Mesenchymal stem cell (in vitro differentiated cells and primary cell): Measurements from ENCODE around the gene LPP.

Experiments
- DNase-seq: peaks from one replicate; pipeline ENCODE4 v3.0.0-alpha.2; 2013
- H2AFZ ChIP-seq: one replicate; pipeline ENCODE4 v1.6.1; 2013; ENCODE audit warnings: low read depth, mild to moderate bottlenecking, control low read depth, inconsistent platforms, low read length, moderate library complexity
- H2AK5ac ChIP-seq: 2 replicates; pipeline ENCODE4 v1.6.1; 2013; ENCODE audit warnings: low read length, moderate library complexity, mild to moderate bottlenecking, inconsistent platforms; ENCODE audit not compliant: severe bottlenecking
- H2BK120ac ChIP-seq: one replicate; pipeline ENCODE4 v1.6.1; 2013; ENCODE audit warnings: low read depth, mild to moderate bottlenecking, inconsistent platforms, low read length, moderate library complexity
- H2BK12ac ChIP-seq, 2 experiments: one replicate each; pipeline ENCODE4 v1.6.1; 2013; ENCODE audit warnings: inconsistent platforms in 2 of 2, low read length in 2 of 2, mild to moderate bottlenecking in 2 of 2, moderate library complexity in 2 of 2, control low read depth in 1 of 2
- H2BK15ac ChIP-seq: one replicate; pipeline ENCODE4 v1.6.1; 2013; ENCODE audit warnings: mild to moderate bottlenecking, low read depth, inconsistent platforms; ENCODE audit not compliant: poor library complexity, severe bottlenecking
- H2BK5ac ChIP-seq: 2 replicates; pipeline ENCODE4 v1.6.1; 2013; ENCODE audit warnings: low read depth, mild to moderate bottlenecking, low read length, control low read depth, inconsistent platforms; ENCODE audit not compliant: poor library complexity, severe bottlenecking
- H3K14ac ChIP-seq, 2 experiments: one replicate each; pipeline ENCODE4 v1.6.1; 2013; ENCODE audit warnings: inconsistent platforms in 2 of 2, low read length in 2 of 2, control low read depth in 1 of 2, mild to moderate bottlenecking in 1 of 2, moderate library complexity in 1 of 2
- H3K18ac ChIP-seq, 2 experiments: one replicate each; pipeline ENCODE4 v1.6.1; 2013; ENCODE audit warnings: inconsistent platforms in 2 of 2, low read length in 2 of 2, control low read depth in 1 of 2, low read depth in 1 of 2, mild to moderate bottlenecking in 1 of 2
- H3K23ac ChIP-seq, 2 experiments: one replicate each; pipeline ENCODE4 v1.6.1; 2013; ENCODE audit warnings: inconsistent platforms in 2 of 2, low read length in 2 of 2, mild to moderate bottlenecking in 2 of 2, moderate library complexity in 2 of 2, control low read depth in 1 of 2
- H3K27ac ChIP-seq: 2 replicates; pipeline ENCODE4 v1.5.1; 2013; ENCODE audit warnings: mild to moderate bottlenecking, moderate library complexity, low read length, control low read depth, inconsistent platforms; ENCODE audit not compliant: poor library complexity, severe bottlenecking
- H3K27me3 ChIP-seq, 2 experiments: 2 replicates each; pipeline versions ENCODE4 v1.6.1 to v1.7.0; 2013; ENCODE audit warnings: low read length in 2 of 2, mild to moderate bottlenecking in 2 of 2, moderate library complexity in 2 of 2, control low read depth in 1 of 2, inconsistent platforms in 1 of 2; ENCODE audit not compliant: control insufficient read depth in 1 of 2, insufficient read depth in 1 of 2
- H3K36me3 ChIP-seq, 2 experiments: 2 replicates each; pipeline versions ENCODE4 v1.6.1 to v1.7.0; 2013; ENCODE audit warnings: low read length in 2 of 2, control low read depth in 1 of 2, inconsistent platforms in 1 of 2, low read depth in 1 of 2, mild to moderate bottlenecking in 1 of 2; ENCODE audit not compliant: insufficient read depth in 2 of 2, control insufficient read depth in 1 of 2
- H3K4ac ChIP-seq, 2 experiments: one replicate each; pipeline ENCODE4 v1.6.1; 2013; ENCODE audit warnings: inconsistent platforms in 2 of 2, low read length in 2 of 2, mild to moderate bottlenecking in 2 of 2, moderate library complexity in 2 of 2, control low read depth in 1 of 2, low read depth in 1 of 2
- H3K4me1 ChIP-seq: 2 replicates; pipeline ENCODE4 v1.6.1; 2013; ENCODE audit warnings: low read depth, low read length, control low read depth; ENCODE audit not compliant: control insufficient read depth, insufficient read depth
- H3K4me2 ChIP-seq: 2 replicates; pipeline ENCODE4 v1.6.1; 2013; ENCODE audit warnings: low read length, mild to moderate bottlenecking, inconsistent platforms; ENCODE audit not compliant: poor library complexity, severe bottlenecking
- H3K4me3 ChIP-seq, 2 experiments: 2 replicates each; pipeline versions ENCODE4 v1.5.1 to v1.7.0; 2013; ENCODE audit warnings: low read length in 2 of 2, mild to moderate bottlenecking in 2 of 2, control low read depth in 1 of 2, low read depth in 1 of 2; ENCODE audit not compliant: insufficient read depth in 1 of 2
- H3K79me1 ChIP-seq: replicated peaks from 2 replicates; pipeline ENCODE4 v1.6.1; 2013; ENCODE audit warnings: mild to moderate bottlenecking, control low read depth, low read length, inconsistent platforms; ENCODE audit not compliant: poor library complexity, severe bottlenecking
- H3K9ac ChIP-seq: 2 replicates; pipeline ENCODE4 v1.7.0; 2013; ENCODE audit warnings: mild to moderate bottlenecking, low read length, moderate library complexity
- H3K9me3 ChIP-seq: 2 replicates; pipeline ENCODE4 v1.7.0; 2013; ENCODE audit warnings: mild to moderate bottlenecking, low read length; ENCODE audit not compliant: control insufficient read depth
- H4K8ac ChIP-seq: one replicate; pipeline ENCODE4 v1.6.1; 2013; ENCODE audit warnings: inconsistent platforms, mild to moderate bottlenecking, low read length, moderate library complexity
- H4K91ac ChIP-seq: one replicate; pipeline ENCODE4 v1.6.1; 2013; ENCODE audit warnings: mild to moderate bottlenecking, low read length, inconsistent platforms
- WGBS: methylation state at CpG from one replicate; pipeline ENCODE4 v1.1.7; 2013; ENCODE audit warnings: mixed read lengths; 5-methylcytosine and 5-hydroxymethylcytosine counted together

Gene LPP

GRCh38 chr3:188184649-188185048 is 30.7 kb downstream of the LPP start:
- no peaks in the 10 kb centered on the region for H3K9me3 ChIP-seq
- H3K27me3 ChIP-seq: no peaks in the 10 kb centered on the region
- peak overlapping the region; percentile 9 for H4K8ac ChIP-seq
- peaks cover 4 to 18% of the 10 kb centered on the region in 2 experiments for H3K36me3 ChIP-seq
- H3K4me3 ChIP-seq: no peak overlapping the region
- no peak overlapping the region for H2BK120ac ChIP-seq
- H2AK5ac ChIP-seq: no peak overlapping the region
- H2BK15ac ChIP-seq: no peak overlapping the region
- H2AFZ ChIP-seq: no peak overlapping the region
- no peak overlapping the region for H4K91ac ChIP-seq
- no peak overlapping the region for H3K9ac ChIP-seq
- H2BK12ac ChIP-seq: no peak overlapping the region
- H3K23ac ChIP-seq: no peak overlapping the region
- no peak for DNase-seq
- H3K27ac ChIP-seq: no peak overlapping the region
- peaks cover 23% of the 10 kb centered on the region for H3K79me1 ChIP-seq
- no peak overlapping the region for H3K4me2 ChIP-seq
- no peak overlapping the region for H3K4ac ChIP-seq
- peaks cover 17% of the 10 kb centered on the region for H3K4me1 ChIP-seq
- no peak overlapping the region for H2BK5ac ChIP-seq
- WGBS: 96% methylated on average over 3 of the region's 3 CpGs
- no peak overlapping the region for H3K14ac ChIP-seq
- H3K18ac ChIP-seq: no peak overlapping the region

- Histone ChIP-seq H3K18ac (peak overlapping the region in 1 of 2 experiments; percentile 45), H2AFZ (no peak overlapping the region), H2AK5ac (peak overlapping the region; percentile 22), H3K9ac (no peak overlapping the region), H3K23ac (no peak overlapping the region), H3K4me2 (no peak overlapping the region), H2BK15ac (no peak overlapping the region), H3K4me1 (peaks cover 13% of the 10 kb centered on the region), H2BK5ac (no peak overlapping the region), H3K4ac (no peak overlapping the region), H3K79me1 (peaks cover 24% of the 10 kb centered on the region), H2BK120ac (no peak overlapping the region), H3K14ac (no peak overlapping the region), H2BK12ac (no peak overlapping the region), H3K36me3 (peaks cover 4 to 18% of the 10 kb centered on the region in 2 experiments), H3K4me3 (no peak overlapping the region), H3K27ac (peak overlapping the region; percentile 39), H4K8ac (no peak overlapping the region), H3K27me3 (no peaks in the 10 kb centered on the region), H4K91ac (no peak overlapping the region), H3K9me3 (no peaks in the 10 kb centered on the region)
- WGBS: 75% methylated on average over 6 of the region's 7 CpGs
- peak; percentile 53 for DNase-seq
These were observed 31.8 kb downstream of the LPP start for GRCh38 chr3:188185717-188186251.

- 92% methylated on average over 2 of the region's 2 CpGs for WGBS
- no peak overlapping the region for H2BK120ac ChIP-seq
- no peaks in the 10 kb centered on the region for H3K9me3 ChIP-seq
- H3K27me3 ChIP-seq: no peaks in the 10 kb centered on the region
- H3K79me1 ChIP-seq: peaks cover 22% of the 10 kb centered on the region
- no peak overlapping the region for H3K4me3 ChIP-seq
- no peak overlapping the region for H2AFZ ChIP-seq
- no peak overlapping the region for H3K18ac ChIP-seq
- no peak overlapping the region for H2AK5ac ChIP-seq
- no peak overlapping the region for H2BK12ac ChIP-seq
- peaks cover 4 to 24% of the 10 kb centered on the region in 2 experiments for H3K36me3 ChIP-seq
- H2BK5ac ChIP-seq: no peak overlapping the region
- no peak overlapping the region for H2BK15ac ChIP-seq
- no peak overlapping the region for H4K8ac ChIP-seq
- H3K4me1 ChIP-seq: peaks cover 13% of the 10 kb centered on the region
- H3K9ac ChIP-seq: no peak overlapping the region
- no peak overlapping the region for H3K4me2 ChIP-seq
- no peak overlapping the region for H3K27ac ChIP-seq
- H3K14ac ChIP-seq: no peak overlapping the region
- H4K91ac ChIP-seq: no peak overlapping the region
- no peak overlapping the region for H3K4ac ChIP-seq
- no peak for DNase-seq
- no peak overlapping the region for H3K23ac ChIP-seq
These were observed 33.1 kb downstream of the LPP start for GRCh38 chr3:188187053-188187452.

- Histone ChIP-seq H3K4ac (no peak overlapping the region), H3K4me3 (no peak overlapping the region), H3K79me1 (peaks cover 18% of the 10 kb centered on the region), H3K4me2 (no peak overlapping the region), H2BK15ac (no peak overlapping the region), H3K4me1 (peaks cover 13% of the 10 kb centered on the region), H3K27ac (no peak overlapping the region), H3K18ac (no peak overlapping the region), H3K9ac (no peak overlapping the region), H4K91ac (no peak overlapping the region), H3K27me3 (no peaks in the 10 kb centered on the region), H4K8ac (no peak overlapping the region), H2BK120ac (no peak overlapping the region), H2AK5ac (no peak overlapping the region), H3K9me3 (no peaks in the 10 kb centered on the region), H2BK12ac (no peak overlapping the region), H3K14ac (no peak overlapping the region), H2BK5ac (no peak overlapping the region), H2AFZ (no peak overlapping the region), H3K36me3 (peaks cover 0 to 27% of the 10 kb centered on the region in 2 experiments), H3K23ac (no peak overlapping the region)
- no peak for DNase-seq
These were observed 35.0 kb downstream of the LPP start for GRCh38 chr3:188188911-188189310.
